CD4-positive, alpha-beta T cell treated with Interleukin-2 at 100 ng/mL for 4 hours (primary cell): ENCODE data around the gene LMO2.

Experiments used
- DNase-seq: peaks from one replicate; pipeline ENCODE4 v3.0.0-alpha.2; 2020; ENCODE audit warnings: low spot score

The LMO2 gene

GRCh38 chr11:33887886-33888285 lies 4.0 kb downstream of the LMO2 start:
- DNase-seq: no peak

GRCh38 chr11:33885338-33886005 lies 6.4 kb downstream of the LMO2 start:
- DNase-seq: no peak

- DNase-seq: no peak
These were observed 7.3 kb downstream of the LMO2 start for GRCh38 chr11:33884601-33885000.

- DNase-seq: no peak
These were observed 7.8 kb downstream of the LMO2 start for GRCh38 chr11:33884035-33884434.

- no peak for DNase-seq
These were observed 10.0 kb downstream of the LMO2 start for GRCh38 chr11:33881651-33882503.

- no peak for DNase-seq
These were observed 10.9 kb downstream of the LMO2 start for GRCh38 chr11:33880979-33881378.

- no peak for DNase-seq
These were observed 12.5 kb downstream of the LMO2 start for GRCh38 chr11:33879375-33879774.

- no peak for DNase-seq
These were observed 14.8 kb downstream of the LMO2 start for GRCh38 chr11:33877038-33877437.

GRCh38 chr11:33875621-33876294 lies 16.1 kb downstream of the LMO2 start:
- DNase-seq: no peak

- no peak for DNase-seq
These were observed 16.9 kb downstream of the LMO2 start for GRCh38 chr11:33874910-33875490.

- DNase-seq: no peak
These were observed 17.4 kb downstream of the LMO2 start for GRCh38 chr11:33874433-33874832.

GRCh38 chr11:33869481-33870422 lies 22.1 kb downstream of the LMO2 start:
- no peak for DNase-seq

GRCh38 chr11:33868647-33869461 lies 23.0 kb downstream of the LMO2 start:
- DNase-seq: no peak

- DNase-seq: no peak
These were observed 23.8 kb downstream of the LMO2 start for GRCh38 chr11:33867996-33868646.

GRCh38 chr11:33867561-33867960 lies 24.3 kb downstream of the LMO2 start:
- no peak for DNase-seq

GRCh38 chr11:33866936-33867335 lies 24.9 kb downstream of the LMO2 start:
- DNase-seq: no peak

- DNase-seq: no peak
These were observed 27.4 kb downstream of the LMO2 start for GRCh38 chr11:33864479-33864878.

GRCh38 chr11:33863418-33864172 lies 28.3 kb downstream of the LMO2 start:
- DNase-seq: no peak

- no peak for DNase-seq
These were observed 29.8 kb downstream of the LMO2 start for GRCh38 chr11:33861941-33862589.
